HG02870 (cell line): Measurements from ENCODE around the gene ZMAT2.
A peak's percentile ranks its signal among the peaks of the same experiment; 100 is the strongest.
"Not testable (repeated sequence)": the region's sequence is repeated elsewhere in the genome, so short reads cannot be mapped to it uniquely, and the experiment has no call there.

Experiments used
- ATAC-seq: cut with Tn5 transposase; IDR thresholded peaks from one replicate; pipeline ENCODE4 v1.9.1; 2021; ENCODE audit warnings: mild to moderate bottlenecking, moderate library complexity; ENCODE audit not compliant: unreplicated experiment

Gene ZMAT2, protein sequence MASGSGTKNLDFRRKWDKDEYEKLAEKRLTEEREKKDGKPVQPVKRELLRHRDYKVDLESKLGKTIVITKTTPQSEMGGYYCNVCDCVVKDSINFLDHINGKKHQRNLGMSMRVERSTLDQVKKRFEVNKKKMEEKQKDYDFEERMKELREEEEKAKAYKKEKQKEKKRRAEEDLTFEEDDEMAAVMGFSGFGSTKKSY

GRCh38 chr5:140700177-140701144 lies at the start of gene ZMAT2:
Gene ZMAT2 (plus strand): TSS chr5:140700447. CDS start chr5:140700461, 14 bp downstream.
- ATAC-seq, result peak; percentile 96

GRCh38 chr5:140658870-140659269 lies 41.4 kb upstream of the ZMAT2 start:
- ATAC-seq, result no peak

- not testable (repeated sequence) for ATAC-seq
These were observed 39.9 kb upstream of the ZMAT2 start for GRCh38 chr5:140660371-140660770.

GRCh38 chr5:140664030-140664358 lies 36.3 kb upstream of the ZMAT2 start:
- ATAC-seq, result no peak

DNA sequence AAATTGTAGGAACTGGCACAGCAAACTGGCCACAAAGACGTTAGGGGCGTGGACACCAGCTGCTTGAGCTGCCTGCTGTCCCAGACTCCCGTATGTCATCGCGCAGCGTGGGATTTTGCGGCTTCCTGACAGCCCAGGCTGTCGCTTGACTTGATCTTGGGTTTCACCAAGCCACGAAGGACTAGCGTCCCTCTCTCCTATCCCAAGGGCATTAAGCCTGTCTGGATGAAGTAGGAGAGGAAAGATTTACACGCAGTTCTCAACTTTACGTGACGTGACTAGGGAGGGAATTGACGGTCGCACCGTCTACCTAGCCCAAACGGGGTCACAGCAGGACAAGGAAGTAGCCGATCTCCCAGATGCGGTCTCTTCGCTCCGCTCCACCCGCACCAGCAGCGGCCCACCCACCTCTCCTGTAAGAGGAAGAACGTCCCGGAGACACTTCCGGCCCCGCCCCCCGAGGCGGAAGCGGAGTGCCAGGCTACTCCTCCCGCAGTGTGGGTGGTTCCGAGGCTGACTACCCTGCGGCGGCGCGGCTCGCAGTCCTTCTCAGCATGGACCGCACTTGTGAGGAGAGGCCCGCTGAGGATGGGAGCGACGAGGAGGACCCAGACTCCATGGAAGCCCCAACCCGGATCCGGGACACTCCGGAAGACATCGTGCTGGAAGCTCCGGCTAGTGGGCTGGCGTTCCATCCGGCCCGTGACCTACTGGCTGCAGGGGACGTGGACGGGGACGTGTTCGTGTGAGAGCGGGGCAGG lies 35.7 kb upstream of the ZMAT2 start, which contains the start of gene WDR55:
Gene WDR55, plus strand, starts transcription at position 546 of the 761 bp plus-strand sequence. Its CDS starts 9 bp downstream, at position 555.
- peak; percentile 95 for ATAC-seq

DNA sequence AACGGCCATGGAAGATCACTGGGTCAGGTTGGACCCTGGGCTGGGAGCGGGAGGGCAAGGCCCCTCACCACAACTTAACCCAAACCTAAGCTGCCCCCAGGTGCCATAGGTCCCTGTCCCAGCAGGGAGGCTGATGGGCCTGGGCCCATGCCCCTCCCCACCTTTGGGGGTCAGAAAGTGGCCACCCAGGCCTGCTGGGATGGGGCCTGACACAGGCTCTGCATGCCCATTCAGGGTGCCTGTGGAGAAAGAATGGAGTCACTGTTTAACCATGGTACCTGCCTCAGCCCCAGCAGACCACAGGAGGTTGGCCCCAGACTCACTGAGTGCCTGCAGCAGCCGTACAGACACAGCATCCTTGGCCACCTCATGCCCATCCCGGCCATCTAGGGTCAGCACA lies 29.2 kb upstream of the ZMAT2 start:
- not testable (repeated sequence) for ATAC-seq

- no peak for ATAC-seq
These were observed 28.6 kb upstream of the ZMAT2 start for GRCh38 chr5:140671472-140672125.

DNA sequence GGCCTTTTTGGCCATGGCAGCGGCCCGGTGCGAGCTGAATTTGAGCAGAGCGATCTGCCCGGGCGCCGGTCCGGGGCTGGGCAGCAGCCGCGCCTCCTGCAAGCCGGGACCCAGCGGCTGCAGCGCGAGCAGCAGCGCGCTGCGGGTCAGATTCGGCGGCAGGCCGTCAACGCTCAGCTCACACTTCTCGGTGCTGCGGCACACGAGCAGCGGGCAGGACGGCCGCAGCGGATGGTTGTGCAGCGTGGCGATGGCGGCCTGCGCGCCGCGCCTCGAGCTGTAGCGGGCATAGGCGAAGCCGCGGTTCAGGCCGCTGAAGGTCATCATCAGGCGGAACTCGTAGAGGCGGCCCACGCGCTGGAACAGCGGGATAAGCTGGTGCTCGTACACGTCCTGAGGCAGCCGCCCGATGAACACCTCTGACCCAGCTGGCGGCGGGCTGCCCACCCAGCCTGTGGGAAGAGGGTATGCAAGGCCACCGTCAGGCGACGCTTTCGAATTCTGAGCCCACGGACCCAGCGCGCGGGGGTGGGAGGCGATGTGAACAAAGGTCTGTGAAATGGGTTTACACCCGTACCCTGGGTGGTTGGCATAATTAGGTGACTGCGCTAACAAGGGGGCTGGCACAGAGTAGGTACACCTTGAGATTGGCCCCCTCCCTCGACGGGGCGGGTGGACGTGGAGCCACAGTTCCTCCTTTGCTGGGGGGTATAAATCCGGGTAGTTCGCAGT lies 27.6 kb upstream of the ZMAT2 start:
- ATAC-seq, result no peak

GRCh38 chr5:140673187-140673976 lies 26.9 kb upstream of the ZMAT2 start, which contains the start of gene DND1:
Gene DND1 (minus strand): TSS chr5:140673576. CDS start chr5:140673542, 34 bp downstream.
- ATAC-seq, result no peak

DNA sequence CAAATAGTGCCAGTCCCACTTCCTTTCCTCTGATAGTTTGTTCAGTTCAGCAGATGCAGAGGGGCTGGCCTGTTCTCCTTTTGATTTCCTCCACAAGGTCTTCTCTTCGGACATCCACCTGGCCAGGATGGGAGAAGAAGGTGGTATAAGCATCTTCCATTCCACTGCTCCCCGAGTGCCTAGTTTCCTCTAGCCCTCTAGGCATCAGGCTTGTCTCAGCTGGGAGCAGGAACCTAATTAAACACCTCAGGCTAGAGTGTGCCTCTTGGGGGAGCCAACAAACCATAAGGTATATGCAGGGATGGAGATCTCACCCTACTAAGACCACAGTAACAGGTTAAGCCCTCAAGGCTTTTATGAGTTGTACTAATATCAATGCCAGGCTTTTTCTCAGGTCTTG lies 26.0 kb upstream of the ZMAT2 start:
- no peak for ATAC-seq

GRCh38 chr5:140674629-140675028 lies 25.6 kb upstream of the ZMAT2 start:
- no peak for ATAC-seq

DNA sequence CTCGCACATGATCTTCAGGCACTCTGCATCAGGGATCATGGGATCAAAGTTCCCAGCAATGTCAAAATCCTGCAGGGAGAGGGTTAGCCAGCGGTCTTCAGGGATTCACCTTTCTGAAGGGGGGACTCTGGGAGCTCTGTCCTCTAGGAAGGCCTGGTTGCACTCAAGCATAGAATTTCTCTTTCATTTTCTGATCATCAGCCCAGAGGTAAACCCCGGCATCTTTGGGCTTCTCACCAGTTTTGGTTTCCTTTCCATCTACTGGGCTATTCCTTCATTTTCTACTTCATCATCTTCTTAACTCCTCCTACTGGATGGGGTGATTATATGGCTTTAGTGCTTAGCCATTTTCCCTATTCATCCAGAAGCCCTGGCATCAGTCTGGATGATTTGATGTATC lies 22.3 kb upstream of the ZMAT2 start:
- peak; percentile 42 for ATAC-seq

DNA sequence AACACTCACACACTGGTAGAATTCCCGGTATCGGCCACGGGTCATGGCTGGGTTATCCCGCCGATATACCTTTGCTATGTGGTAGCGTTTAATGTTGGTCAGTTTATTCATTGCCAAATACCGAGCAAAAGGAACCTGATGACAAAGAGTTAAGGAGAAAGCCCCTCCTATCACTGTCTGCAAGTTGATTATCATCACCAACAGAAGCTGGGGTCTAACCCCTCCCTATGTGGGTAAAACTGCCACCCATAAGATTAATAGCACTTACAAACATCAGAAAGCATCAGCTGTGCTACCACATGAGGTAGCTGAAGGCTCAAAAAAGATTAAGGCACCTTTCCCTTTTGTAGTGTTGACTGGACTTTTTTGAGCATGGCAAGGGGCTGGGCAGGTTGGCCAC lies 21.3 kb upstream of the ZMAT2 start:
- no peak for ATAC-seq

GRCh38 chr5:140690376-140690932 lies 9.8 kb upstream of the ZMAT2 start:
- ATAC-seq, result no peak

GRCh38 chr5:140690941-140691924 lies 9.0 kb upstream of the ZMAT2 start, which contains the start of the genes HARS1 and HARS2:
Gene HARS1 (minus strand): TSS chr5:140691370. CDS start chr5:140691304, 66 bp downstream.
Gene HARS2 (plus strand): TSS chr5:140691455. CDS start chr5:140691649, 194 bp downstream.
- peak; percentile 98 for ATAC-seq

DNA sequence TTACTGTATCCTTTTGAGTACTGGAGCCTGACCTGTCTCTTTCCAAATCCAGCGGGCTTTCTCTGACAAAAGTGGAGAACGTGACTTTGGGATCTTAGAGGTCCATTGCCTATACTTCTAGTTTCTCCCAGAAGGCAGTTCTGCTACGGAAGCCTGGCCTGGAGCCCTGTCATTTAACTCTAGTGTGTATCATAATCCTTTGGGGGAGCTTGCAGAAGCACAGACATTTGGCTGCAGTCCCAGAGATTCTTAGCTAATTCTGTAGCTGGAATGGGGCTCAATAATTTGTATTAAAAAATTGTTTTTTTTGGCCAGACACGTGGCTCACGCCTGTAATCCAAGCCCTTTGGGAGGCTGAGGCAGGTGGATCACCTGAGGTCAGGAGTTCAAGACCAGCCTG lies 6.0 kb upstream of the ZMAT2 start:
- ATAC-seq, result no peak

DNA sequence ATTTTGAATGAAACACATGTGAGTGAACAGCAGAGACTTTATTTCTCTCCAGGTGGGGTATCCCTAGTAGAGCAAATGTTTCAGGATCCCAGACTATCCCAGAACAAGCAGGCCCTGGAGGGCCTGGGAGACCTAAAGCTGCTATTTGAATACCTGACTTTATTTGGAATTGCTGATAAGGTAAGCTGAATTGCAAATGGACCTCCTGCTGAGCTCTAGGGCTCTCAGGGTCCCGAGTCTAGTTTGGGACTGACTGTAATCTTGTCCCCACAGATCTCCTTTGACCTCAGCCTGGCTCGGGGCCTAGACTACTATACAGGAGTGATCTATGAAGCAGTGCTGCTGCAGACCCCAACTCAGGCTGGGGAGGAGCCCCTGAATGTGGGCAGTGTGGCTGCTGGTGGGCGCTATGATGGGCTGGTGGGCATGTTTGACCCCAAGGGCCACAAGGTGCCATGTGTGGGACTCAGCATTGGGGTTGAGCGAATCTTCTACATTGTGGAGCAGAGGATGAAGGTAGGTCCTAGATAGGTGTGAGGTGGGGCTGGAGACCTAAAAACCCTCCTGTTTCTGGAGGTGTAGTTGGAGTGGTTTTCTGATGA lies 3.3 kb upstream of the ZMAT2 start:
- ATAC-seq, result no peak
